Erythroblast (primary cell): ENCODE data around the gene PKP3.

Source experiments
- GATA1 ChIP-seq: IDR thresholded peaks from 2 replicates; pipeline ENCODE4 v1.6.1; 2011; ENCODE audit warnings: low read depth, mild to moderate bottlenecking, control low read depth, low read length, moderate library complexity
- POLR2A ChIP-seq: IDR thresholded peaks from 2 replicates; pipeline ENCODE4 v1.6.1; 2011; ENCODE audit warnings: mild to moderate bottlenecking, low read length

DNA sequence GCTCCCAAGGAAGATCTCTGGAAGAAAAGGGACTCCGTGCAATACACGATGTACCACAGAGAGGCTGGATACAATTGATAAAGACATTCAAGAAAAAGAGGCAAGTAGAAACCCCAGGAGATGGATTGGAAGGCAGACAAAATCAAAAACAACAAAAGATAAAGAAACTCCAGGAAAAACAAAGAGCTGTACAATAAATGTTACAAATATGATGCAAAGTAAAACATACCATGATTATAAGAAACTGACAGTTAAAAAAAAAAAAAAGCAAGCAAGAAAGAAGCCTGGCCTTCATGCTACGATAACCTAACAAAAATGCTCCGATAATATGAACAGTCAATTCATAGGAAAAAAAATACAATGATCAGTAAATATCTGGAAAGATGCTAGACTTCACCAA is 31.3 kb downstream of the PKP3 start:
- TF ChIP-seq POLR2A (no peak), GATA1 (no peak)
